HepG2 (cell line): ENCODE results near the gene GCDH. TPM values are rescaled to one million over a fixed set of nuclear protein-coding genes. Genes with fewer than 3 reads are reported as not detected.

Experiments
- ISL2 ChIP-seq: sonication (generic); formaldehyde crosslinking; IDR thresholded peaks from 2 replicates; pipeline ENCODE4 v1.5.0; 2020; ENCODE audit warnings: missing genetic modification reagents
- RAD51 ChIP-seq: fragments of 450-650 bp; IDR thresholded peaks from 2 replicates; pipeline ENCODE4 v1.6.1; 2016; ENCODE audit warnings: borderline replicate concordance
- SP140L ChIP-seq: sonication (generic); formaldehyde crosslinking; IDR thresholded peaks from 2 replicates; pipeline ENCODE4 v1.4.0; 2020; ENCODE audit warnings: missing genetic modification reagents, borderline replicate concordance
- ZFP37 ChIP-seq: sonication (generic); formaldehyde crosslinking; IDR thresholded peaks from 2 replicates; pipeline ENCODE4 v1.4.0; 2020; ENCODE audit warnings: missing genetic modification reagents, borderline replicate concordance
- ZFYVE20 ChIP-seq: sonication (generic); formaldehyde crosslinking; IDR thresholded peaks from 2 replicates; pipeline ENCODE4 v1.8.0; 2023; ENCODE audit warnings: low read depth, mild to moderate bottlenecking, moderate library complexity, missing genetic modification reagents, borderline replicate concordance
- ZNF326 ChIP-seq: sonication (generic); formaldehyde crosslinking; IDR thresholded peaks from 2 replicates; pipeline ENCODE4 v1.4.0; 2020; ENCODE audit warnings: missing genetic modification reagents, borderline replicate concordance
- ZNF329 ChIP-seq: sonication (generic); formaldehyde crosslinking; IDR thresholded peaks from 2 replicates; pipeline ENCODE4 v1.9.0; 2021; ENCODE audit warnings: low read depth, mild to moderate bottlenecking, missing genetic modification reagents
- ZNF501 ChIP-seq: sonication (generic); formaldehyde crosslinking; IDR thresholded peaks from 2 replicates; pipeline ENCODE4 v1.5.1; 2020; ENCODE audit warnings: mild to moderate bottlenecking, moderate library complexity, missing genetic modification reagents
- ZNF776 ChIP-seq: sonication (generic); formaldehyde crosslinking; IDR thresholded peaks from 2 replicates; pipeline ENCODE4 v1.4.0; 2020; ENCODE audit warnings: mild to moderate bottlenecking, missing genetic modification reagents
- ZNF777 ChIP-seq: sonication (generic); formaldehyde crosslinking; IDR thresholded peaks from 2 replicates; pipeline ENCODE4 v1.4.0; 2020; ENCODE audit warnings: missing genetic modification reagents
- ZNF879 ChIP-seq: sonication (generic); formaldehyde crosslinking; IDR thresholded peaks from 2 replicates; pipeline ENCODE4 v1.8.1; 2023; ENCODE audit warnings: missing genetic modification reagents
- polyA plus RNA-seq, 8 experiments: library from polyadenylated mRNA; depleted of rRNA in 3 of 8; stranded (reverse) in 7 of 8; unstranded in 1 of 8; fragments of >200 nt; fragmentation: Illumina TruSeq in 4 of 8; extraction: Trizol in 4 of 8; gene quantifications; 2 replicates each; pipeline versions ENCODE4 v1.2.1 to v1.2.3, GENCODE V29; 2011 to 2016; ENCODE audit warnings: low read depth in 4 of 8, missing spikeins in 1 of 8, mixed read lengths in 1 of 8; ENCODE audit not compliant: insufficient read depth in 1 of 8
- total RNA-seq, 5 experiments: library from RNA; depleted of rRNA; stranded (reverse); fragments of >200 nt; fragmentation: Illumina TruSeq; extraction: Trizol; gene quantifications; 2 replicates each; pipeline ENCODE4 v1.2.3, GENCODE V29; 2016; ENCODE audit warnings: low read depth in 1 of 5
- TF ChIP-seq, protein P1 (sequence below): IDR thresholded peaks from 2 replicates; pipeline ENCODE4 v1.6.1; 2018; ENCODE audit warnings: missing genetic modification reagents, mild to moderate bottlenecking, missing compliant biosample characterization
- TF ChIP-seq, protein P2 (sequence below): sonication (generic); formaldehyde crosslinking; IDR thresholded peaks from 2 replicates; pipeline ENCODE4 v1.4.0; 2020; ENCODE audit warnings: mild to moderate bottlenecking, missing genetic modification reagents
- TF ChIP-seq, protein P3 (sequence below): sonication (generic); formaldehyde crosslinking; IDR thresholded peaks from 2 replicates; pipeline ENCODE4 v1.4.0; 2020; ENCODE audit warnings: missing genetic modification reagents
- TF ChIP-seq, protein P4 (sequence below): sonication (generic); formaldehyde crosslinking; IDR thresholded peaks from 2 replicates; pipeline ENCODE4 v1.4.0; 2020; ENCODE audit warnings: missing genetic modification reagents; ENCODE audit errors: not compliant biosample characterization
- TF ChIP-seq, protein P5 (sequence below): sonication (generic); formaldehyde crosslinking; conservative IDR thresholded peaks from 2 replicates; pipeline ENCODE4 v1.8.0; 2022; ENCODE audit warnings: low read depth, missing genetic modification reagents
- TF ChIP-seq, protein P6 (sequence below): sonication (generic); formaldehyde crosslinking; IDR thresholded peaks from 2 replicates; pipeline ENCODE4 v1.5.0; 2020; ENCODE audit warnings: mild to moderate bottlenecking, missing genetic modification reagents

GCDH gene
- total and polyA plus RNA-seq, 2 of the 13 experiments (the other 11 are each of a cell fraction or from before 2014, with no cell fraction given): 15.1 to 38.0 TPM

DNA sequence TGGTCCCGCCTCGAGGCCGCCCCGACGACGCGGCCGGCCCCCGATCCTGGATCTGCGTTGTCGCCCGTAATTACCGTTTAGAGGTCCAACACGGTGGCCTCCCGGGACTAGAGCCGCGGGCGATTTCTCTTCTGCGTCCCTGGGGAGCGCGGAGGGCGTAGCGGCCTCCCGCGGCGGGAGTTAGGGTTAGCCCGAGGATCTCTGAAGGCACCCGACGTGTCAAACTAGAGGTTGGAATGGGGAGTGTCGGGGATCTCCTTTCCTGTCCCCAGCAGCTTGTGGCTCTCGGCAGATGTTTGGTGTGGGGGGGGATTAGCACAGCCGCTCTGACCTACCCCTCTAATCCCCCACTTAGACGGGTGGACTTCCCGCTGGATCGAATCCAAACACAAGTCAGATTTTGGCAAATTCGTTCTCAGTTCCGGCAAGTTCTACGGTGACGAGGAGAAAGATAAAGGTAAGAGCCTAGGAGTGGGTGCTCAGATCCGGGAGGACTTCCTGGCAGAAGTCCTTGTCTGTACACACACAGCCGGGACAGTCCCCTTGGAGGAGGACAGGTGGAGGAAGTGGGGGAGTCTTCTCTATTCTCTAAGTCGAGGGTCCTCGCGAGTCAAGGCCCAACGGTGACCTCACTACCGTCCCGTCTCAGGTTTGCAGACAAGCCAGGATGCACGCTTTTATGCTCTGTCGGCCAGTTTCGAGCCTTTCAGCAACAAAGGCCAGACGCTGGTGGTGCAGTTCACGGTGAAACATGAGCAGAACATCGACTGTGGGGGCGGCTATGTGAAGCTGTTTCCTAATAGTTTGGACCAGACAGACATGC, 48.0 kb downstream of the GCDH start (continued):
- peak; percentile 15 for TF ChIP-seq ISL2 (CRISPR knock-in tag)
- 0 out of 2 replicates have a peak, but pooled peaks have one; percentile 18 for TF ChIP-seq ZNF329
- 0 out of 2 replicates have a peak, but pooled peaks have one; percentile 33 for TF ChIP-seq ZFYVE20 (CRISPR knock-in tag)
- TF ChIP-seq, protein P1, sequence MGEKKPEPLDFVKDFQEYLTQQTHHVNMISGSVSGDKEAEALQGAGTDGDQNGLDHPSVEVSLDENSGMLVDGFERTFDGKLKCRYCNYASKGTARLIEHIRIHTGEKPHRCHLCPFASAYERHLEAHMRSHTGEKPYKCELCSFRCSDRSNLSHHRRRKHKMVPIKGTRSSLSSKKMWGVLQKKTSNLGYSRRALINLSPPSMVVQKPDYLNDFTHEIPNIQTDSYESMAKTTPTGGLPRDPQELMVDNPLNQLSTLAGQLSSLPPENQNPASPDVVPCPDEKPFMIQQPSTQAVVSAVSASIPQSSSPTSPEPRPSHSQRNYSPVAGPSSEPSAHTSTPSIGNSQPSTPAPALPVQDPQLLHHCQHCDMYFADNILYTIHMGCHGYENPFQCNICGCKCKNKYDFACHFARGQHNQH (CRISPR knock-in tag): peak; percentile 7; the same call in 1 of the 2 replicates
- no peak for TF ChIP-seq RAD51
- no peak for TF ChIP-seq ZFP37 (CRISPR knock-in tag)
- TF ChIP-seq, protein P2, sequence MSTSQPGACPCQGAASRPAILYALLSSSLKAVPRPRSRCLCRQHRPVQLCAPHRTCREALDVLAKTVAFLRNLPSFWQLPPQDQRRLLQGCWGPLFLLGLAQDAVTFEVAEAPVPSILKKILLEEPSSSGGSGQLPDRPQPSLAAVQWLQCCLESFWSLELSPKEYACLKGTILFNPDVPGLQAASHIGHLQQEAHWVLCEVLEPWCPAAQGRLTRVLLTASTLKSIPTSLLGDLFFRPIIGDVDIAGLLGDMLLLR (CRISPR knock-in tag): 0 out of 2 replicates have a peak, but pooled peaks have one; percentile 12
- peak; percentile 14; the same call in 1 of the 2 replicates for TF ChIP-seq SP140L (CRISPR knock-in tag)
- TF ChIP-seq, protein P3, sequence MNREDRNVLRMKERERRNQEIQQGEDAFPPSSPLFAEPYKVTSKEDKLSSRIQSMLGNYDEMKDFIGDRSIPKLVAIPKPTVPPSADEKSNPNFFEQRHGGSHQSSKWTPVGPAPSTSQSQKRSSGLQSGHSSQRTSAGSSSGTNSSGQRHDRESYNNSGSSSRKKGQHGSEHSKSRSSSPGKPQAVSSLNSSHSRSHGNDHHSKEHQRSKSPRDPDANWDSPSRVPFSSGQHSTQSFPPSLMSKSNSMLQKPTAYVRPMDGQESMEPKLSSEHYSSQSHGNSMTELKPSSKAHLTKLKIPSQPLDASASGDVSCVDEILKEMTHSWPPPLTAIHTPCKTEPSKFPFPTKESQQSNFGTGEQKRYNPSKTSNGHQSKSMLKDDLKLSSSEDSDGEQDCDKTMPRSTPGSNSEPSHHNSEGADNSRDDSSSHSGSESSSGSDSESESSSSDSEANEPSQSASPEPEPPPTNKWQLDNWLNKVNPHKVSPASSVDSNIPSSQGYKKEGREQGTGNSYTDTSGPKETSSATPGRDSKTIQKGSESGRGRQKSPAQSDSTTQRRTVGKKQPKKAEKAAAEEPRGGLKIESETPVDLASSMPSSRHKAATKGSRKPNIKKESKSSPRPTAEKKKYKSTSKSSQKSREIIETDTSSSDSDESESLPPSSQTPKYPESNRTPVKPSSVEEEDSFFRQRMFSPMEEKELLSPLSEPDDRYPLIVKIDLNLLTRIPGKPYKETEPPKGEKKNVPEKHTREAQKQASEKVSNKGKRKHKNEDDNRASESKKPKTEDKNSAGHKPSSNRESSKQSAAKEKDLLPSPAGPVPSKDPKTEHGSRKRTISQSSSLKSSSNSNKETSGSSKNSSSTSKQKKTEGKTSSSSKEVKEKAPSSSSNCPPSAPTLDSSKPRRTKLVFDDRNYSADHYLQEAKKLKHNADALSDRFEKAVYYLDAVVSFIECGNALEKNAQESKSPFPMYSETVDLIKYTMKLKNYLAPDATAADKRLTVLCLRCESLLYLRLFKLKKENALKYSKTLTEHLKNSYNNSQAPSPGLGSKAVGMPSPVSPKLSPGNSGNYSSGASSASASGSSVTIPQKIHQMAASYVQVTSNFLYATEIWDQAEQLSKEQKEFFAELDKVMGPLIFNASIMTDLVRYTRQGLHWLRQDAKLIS (CRISPR knock-in tag): peak; percentile 9; the same call in 1 of the 2 replicates
- TF ChIP-seq ZNF879: peak; percentile 85
- TF ChIP-seq, protein P4, sequence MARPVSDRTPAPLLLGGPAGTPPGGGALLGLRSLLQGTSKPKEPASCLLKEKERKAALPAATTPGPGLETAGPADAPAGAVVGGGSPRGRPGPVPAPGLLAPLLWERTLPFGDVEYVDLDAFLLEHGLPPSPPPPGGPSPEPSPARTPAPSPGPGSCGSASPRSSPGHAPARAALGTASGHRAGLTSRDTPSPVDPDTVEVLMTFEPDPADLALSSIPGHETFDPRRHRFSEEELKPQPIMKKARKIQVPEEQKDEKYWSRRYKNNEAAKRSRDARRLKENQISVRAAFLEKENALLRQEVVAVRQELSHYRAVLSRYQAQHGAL: peak; percentile 48
- TF ChIP-seq, protein P5, sequence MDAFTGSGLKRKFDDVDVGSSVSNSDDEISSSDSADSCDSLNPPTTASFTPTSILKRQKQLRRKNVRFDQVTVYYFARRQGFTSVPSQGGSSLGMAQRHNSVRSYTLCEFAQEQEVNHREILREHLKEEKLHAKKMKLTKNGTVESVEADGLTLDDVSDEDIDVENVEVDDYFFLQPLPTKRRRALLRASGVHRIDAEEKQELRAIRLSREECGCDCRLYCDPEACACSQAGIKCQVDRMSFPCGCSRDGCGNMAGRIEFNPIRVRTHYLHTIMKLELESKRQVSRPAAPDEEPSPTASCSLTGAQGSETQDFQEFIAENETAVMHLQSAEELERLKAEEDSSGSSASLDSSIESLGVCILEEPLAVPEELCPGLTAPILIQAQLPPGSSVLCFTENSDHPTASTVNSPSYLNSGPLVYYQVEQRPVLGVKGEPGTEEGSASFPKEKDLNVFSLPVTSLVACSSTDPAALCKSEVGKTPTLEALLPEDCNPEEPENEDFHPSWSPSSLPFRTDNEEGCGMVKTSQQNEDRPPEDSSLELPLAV (CRISPR knock-in tag): no peak
- 0 out of 2 replicates have a peak, but pooled peaks have one; percentile 28 for TF ChIP-seq ZNF776 (CRISPR knock-in tag)
- TF ChIP-seq ZNF777 (CRISPR knock-in tag): peak; percentile 91
- no peak for TF ChIP-seq ZNF326 (CRISPR knock-in tag)
- peak; percentile 40; the same call in 1 of the 2 replicates for TF ChIP-seq ZNF501 (CRISPR knock-in tag)
- TF ChIP-seq, protein P6, sequence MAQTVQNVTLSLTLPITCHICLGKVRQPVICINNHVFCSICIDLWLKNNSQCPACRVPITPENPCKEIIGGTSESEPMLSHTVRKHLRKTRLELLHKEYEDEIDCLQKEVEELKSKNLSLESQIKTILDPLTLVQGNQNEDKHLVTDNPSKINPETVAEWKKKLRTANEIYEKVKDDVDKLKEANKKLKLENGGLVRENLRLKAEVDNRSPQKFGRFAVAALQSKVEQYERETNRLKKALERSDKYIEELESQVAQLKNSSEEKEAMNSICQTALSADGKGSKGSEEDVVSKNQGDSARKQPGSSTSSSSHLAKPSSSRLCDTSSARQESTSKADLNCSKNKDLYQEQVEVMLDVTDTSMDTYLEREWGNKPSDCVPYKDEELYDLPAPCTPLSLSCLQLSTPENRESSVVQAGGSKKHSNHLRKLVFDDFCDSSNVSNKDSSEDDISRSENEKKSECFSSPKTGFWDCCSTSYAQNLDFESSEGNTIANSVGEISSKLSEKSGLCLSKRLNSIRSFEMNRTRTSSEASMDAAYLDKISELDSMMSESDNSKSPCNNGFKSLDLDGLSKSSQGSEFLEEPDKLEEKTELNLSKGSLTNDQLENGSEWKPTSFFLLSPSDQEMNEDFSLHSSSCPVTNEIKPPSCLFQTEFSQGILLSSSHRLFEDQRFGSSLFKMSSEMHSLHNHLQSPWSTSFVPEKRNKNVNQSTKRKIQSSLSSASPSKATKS: 0 out of 2 replicates have a peak, but pooled peaks have one; percentile 57
